HepG2 (cell line): Measurements from ENCODE around the gene MYO1C.

ENCODE experiments used
- AFF4 ChIP-seq: sonication (generic); formaldehyde crosslinking; IDR thresholded peaks from 2 replicates; pipeline ENCODE4 v1.4.0; 2020; ENCODE audit warnings: missing genetic modification reagents
- ATRX ChIP-seq: sonication (generic); formaldehyde crosslinking; IDR thresholded peaks from 2 replicates; pipeline ENCODE4 v1.4.0; 2020; ENCODE audit warnings: missing genetic modification reagents, borderline replicate concordance
- BHLHE40 ChIP-seq: IDR thresholded peaks from 2 replicates; pipeline ENCODE4 v1.6.1; 2011; ENCODE audit warnings: low read length, improper control_type of control experiment
- CTCF ChIP-seq: sonication (generic); formaldehyde crosslinking; IDR thresholded peaks from 2 replicates; pipeline ENCODE4 v1.5.0; 2020; ENCODE audit warnings: mild to moderate bottlenecking, missing genetic modification reagents, moderate library complexity
- ESRRA ChIP-seq: sonication (generic); formaldehyde crosslinking; IDR thresholded peaks from 2 replicates; pipeline ENCODE4 v1.5.1; 2020; ENCODE audit warnings: mild to moderate bottlenecking, low read depth, missing genetic modification reagents
- FOXO1 ChIP-seq: sonication (generic); formaldehyde crosslinking; IDR thresholded peaks from 2 replicates; pipeline ENCODE4 v1.4.0; 2020; ENCODE audit warnings: missing genetic modification reagents
- GABPB1 ChIP-seq: IDR thresholded peaks from 2 replicates; pipeline ENCODE4 v1.6.1; 2016; ENCODE audit warnings: mild to moderate bottlenecking, missing genetic modification reagents, moderate library complexity, missing compliant biosample characterization
- GMEB2 ChIP-seq: IDR thresholded peaks from 2 replicates; pipeline ENCODE4 v1.6.1; 2016; ENCODE audit warnings: missing biosample characterization, missing genetic modification reagents, low read depth
- MLX ChIP-seq: IDR thresholded peaks from 2 replicates; pipeline ENCODE4 v1.6.1; 2016
- NR1H2 ChIP-seq: sonication (generic); formaldehyde crosslinking; IDR thresholded peaks from 2 replicates; pipeline ENCODE4 v1.8.1; 2022; ENCODE audit warnings: low read depth, missing genetic modification reagents, borderline replicate concordance
- ZFP36L1 ChIP-seq: sonication (generic); formaldehyde crosslinking; IDR thresholded peaks from 2 replicates; pipeline ENCODE4 v1.8.0; 2022; ENCODE audit warnings: mild to moderate bottlenecking, missing genetic modification reagents, moderate library complexity
- ZNF354B ChIP-seq: sonication (generic); formaldehyde crosslinking; IDR thresholded peaks from 2 replicates; pipeline ENCODE4 v1.8.0; 2022; ENCODE audit warnings: mild to moderate bottlenecking, missing genetic modification reagents

- TF ChIP-seq AFF4 (CRISPR knock-in tag) (no peak), BHLHE40 (no peak), ZFP36L1 (no peak), GMEB2 (CRISPR knock-in tag) (no peak), ZNF354B (no peak), ESRRA (CRISPR knock-in tag) (no peak), MLX (no peak), CTCF (no peak), GABPB1 (CRISPR knock-in tag) (no peak), NR1H2 (CRISPR knock-in tag) (no peak), FOXO1 (CRISPR knock-in tag) (no peak), ATRX (no peak)
Observed at GRCh38 chr17:1440921-1441320, 51.6 kb downstream of the MYO1C start.
